Measurements from ENCODE around the gene NPR2.

NPR2 gene

GRCh38 chr9:35760651-35761050 is 30.7 kb upstream of the NPR2 start:
- Histone ChIP-seq H3K9ac (ENCODE audit: low read depth, low read length, poor library complexity, severe bottlenecking) (no peak overlapping the region), H3K4me2 (ENCODE audit: low read depth, low read length, poor library complexity, severe bottlenecking) (peak overlapping the region; percentile 22), H3K79me2 (ENCODE audit: insufficient read depth, low read length) (peaks cover 66% of the 10 kb centered on the region)

DNA sequence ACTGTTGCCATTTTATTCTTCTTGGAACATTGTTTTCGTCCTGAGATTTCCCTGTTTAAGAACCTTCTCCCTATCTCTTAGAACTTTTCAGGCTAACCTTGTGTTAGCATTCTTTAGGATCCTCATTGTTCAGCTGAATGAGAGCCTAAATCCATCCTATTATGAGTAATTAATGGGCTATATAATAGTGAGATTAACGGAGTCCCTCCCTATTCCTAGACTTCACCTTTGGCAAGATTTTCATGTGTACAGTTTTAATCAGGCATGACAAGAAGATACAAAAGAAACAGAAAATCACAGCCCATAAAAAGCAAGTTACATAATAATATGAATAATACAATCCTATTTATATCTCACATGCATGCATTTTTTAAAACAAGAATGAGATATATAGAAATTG is 28.2 kb upstream of the NPR2 start:
- no peaks in the 10 kb centered on the region for H3F3A ChIP-seq (ENCODE audit: low read depth)
- H3K4me1 ChIP-seq (ENCODE audit: insufficient read depth, low read length, poor library complexity, severe bottlenecking): peaks cover 29% of the 10 kb centered on the region
- no peak for TF ChIP-seq EZH2phosphoT487 (IDR thresholded peaks at IDR 0.05; ENCODE audit: borderline replicate concordance)
- TF ChIP-seq, protein P1, sequence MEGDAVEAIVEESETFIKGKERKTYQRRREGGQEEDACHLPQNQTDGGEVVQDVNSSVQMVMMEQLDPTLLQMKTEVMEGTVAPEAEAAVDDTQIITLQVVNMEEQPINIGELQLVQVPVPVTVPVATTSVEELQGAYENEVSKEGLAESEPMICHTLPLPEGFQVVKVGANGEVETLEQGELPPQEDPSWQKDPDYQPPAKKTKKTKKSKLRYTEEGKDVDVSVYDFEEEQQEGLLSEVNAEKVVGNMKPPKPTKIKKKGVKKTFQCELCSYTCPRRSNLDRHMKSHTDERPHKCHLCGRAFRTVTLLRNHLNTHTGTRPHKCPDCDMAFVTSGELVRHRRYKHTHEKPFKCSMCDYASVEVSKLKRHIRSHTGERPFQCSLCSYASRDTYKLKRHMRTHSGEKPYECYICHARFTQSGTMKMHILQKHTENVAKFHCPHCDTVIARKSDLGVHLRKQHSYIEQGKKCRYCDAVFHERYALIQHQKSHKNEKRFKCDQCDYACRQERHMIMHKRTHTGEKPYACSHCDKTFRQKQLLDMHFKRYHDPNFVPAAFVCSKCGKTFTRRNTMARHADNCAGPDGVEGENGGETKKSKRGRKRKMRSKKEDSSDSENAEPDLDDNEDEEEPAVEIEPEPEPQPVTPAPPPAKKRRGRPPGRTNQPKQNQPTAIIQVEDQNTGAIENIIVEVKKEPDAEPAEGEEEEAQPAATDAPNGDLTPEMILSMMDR (conservative IDR thresholded peaks at IDR 0.05; ENCODE audit: low read length): no peak
- no peak overlapping the region for H3K4me2 ChIP-seq (ENCODE audit: low read depth, low read length, poor library complexity, severe bottlenecking)
- H3K36me3 ChIP-seq (ENCODE audit: insufficient read depth, low read length): no peaks in the 10 kb centered on the region
- no peaks in the 10 kb centered on the region for H3K27me3 ChIP-seq (ENCODE audit: insufficient read depth, low read length, poor library complexity, severe bottlenecking)
- no peak overlapping the region for H2AFZ ChIP-seq (ENCODE audit: low read length)
- H3K4me3 ChIP-seq (ENCODE audit: low read length, poor library complexity, severe bottlenecking): no peak overlapping the region
- no peaks in the 10 kb centered on the region for H3K9me2 ChIP-seq (replicated peaks; ENCODE audit: low read depth, low read length)
- H4K20me1 ChIP-seq (ENCODE audit: insufficient read depth, low read length, poor library complexity, severe bottlenecking): peaks cover 22% of the 10 kb centered on the region
- no peaks in the 10 kb centered on the region for H3K9me3 ChIP-seq (ENCODE audit: insufficient read depth, low read depth, low read length)
- H3K9ac ChIP-seq (ENCODE audit: low read depth, low read length, poor library complexity, severe bottlenecking): no peak overlapping the region
- H3K79me2 ChIP-seq (ENCODE audit: insufficient read depth, low read length): peaks cover 65% of the 10 kb centered on the region

More at GRCh38 chr9:35760651-35761050, 30.7 kb upstream of the NPR2 start:
- Histone ChIP-seq H2AFZ (ENCODE audit: low read length) (no peak overlapping the region), H3K4me1 (ENCODE audit: insufficient read depth, low read length, poor library complexity, severe bottlenecking) (peaks cover 44% of the 10 kb centered on the region), H3K9me3 (ENCODE audit: insufficient read depth, low read depth, low read length) (no peaks in the 10 kb centered on the region), H3K36me3 (ENCODE audit: insufficient read depth, low read length) (no peaks in the 10 kb centered on the region), H3K27me3 (ENCODE audit: insufficient read depth, low read length, poor library complexity, severe bottlenecking) (no peaks in the 10 kb centered on the region), H3F3A (ENCODE audit: low read depth) (no peaks in the 10 kb centered on the region), H4K20me1 (ENCODE audit: insufficient read depth, low read length, poor library complexity, severe bottlenecking) (peaks cover 16% of the 10 kb centered on the region), H3K9me2 (replicated peaks; ENCODE audit: low read depth, low read length) (no peaks in the 10 kb centered on the region), H3K4me3 (ENCODE audit: low read length, poor library complexity, severe bottlenecking) (no peak overlapping the region)
- TF ChIP-seq EZH2phosphoT487 (IDR thresholded peaks at IDR 0.05; ENCODE audit: borderline replicate concordance): no peak
- TF ChIP-seq, protein P1 (conservative IDR thresholded peaks at IDR 0.05; ENCODE audit: low read length): no peak

DNA sequence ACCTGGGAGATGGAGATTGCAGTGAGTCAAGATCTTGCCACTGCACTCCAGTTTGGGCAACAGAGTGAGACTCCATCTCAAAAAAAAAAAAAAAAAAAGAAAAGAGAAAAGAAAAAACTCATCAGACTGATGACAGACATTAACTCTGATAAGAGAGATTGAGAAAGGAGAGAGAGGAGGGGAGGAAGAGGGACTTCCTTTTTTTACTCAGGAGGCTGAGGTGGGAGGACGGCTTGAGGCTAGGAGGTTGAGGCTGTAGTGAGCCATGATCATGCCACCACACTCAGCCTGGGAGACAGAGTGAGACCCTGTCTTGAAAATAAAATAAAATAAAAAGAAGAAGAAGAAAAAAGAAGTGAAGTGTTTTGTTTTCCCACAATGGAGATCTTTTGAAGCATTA is 27.6 kb upstream of the NPR2 start:
- H3K79me2 ChIP-seq (ENCODE audit: insufficient read depth, low read length): peaks cover 65% of the 10 kb centered on the region
- H3K4me1 ChIP-seq (ENCODE audit: insufficient read depth, low read length, poor library complexity, severe bottlenecking): peaks cover 23% of the 10 kb centered on the region
- no peaks in the 10 kb centered on the region for H3K9me3 ChIP-seq (ENCODE audit: insufficient read depth, low read depth, low read length)

More for the DNA sequence above, 27.6 kb upstream of the NPR2 start:
- Histone ChIP-seq H3K36me3 (ENCODE audit: insufficient read depth, low read length) (no peaks in the 10 kb centered on the region), H3K4me2 (ENCODE audit: low read depth, low read length, poor library complexity, severe bottlenecking) (no peak overlapping the region), H2AFZ (ENCODE audit: low read length) (no peak overlapping the region), H4K20me1 (ENCODE audit: insufficient read depth, low read length, poor library complexity, severe bottlenecking) (peaks cover 17% of the 10 kb centered on the region), H3K9ac (ENCODE audit: low read depth, low read length, poor library complexity, severe bottlenecking) (no peak overlapping the region), H3F3A (ENCODE audit: low read depth) (no peaks in the 10 kb centered on the region), H3K27me3 (ENCODE audit: insufficient read depth, low read length, poor library complexity, severe bottlenecking) (no peaks in the 10 kb centered on the region), H3K4me3 (ENCODE audit: low read length, poor library complexity, severe bottlenecking) (no peak overlapping the region), H3K9me2 (replicated peaks; ENCODE audit: low read depth, low read length) (no peaks in the 10 kb centered on the region)
- TF ChIP-seq, protein P1 (conservative IDR thresholded peaks at IDR 0.05; ENCODE audit: low read length): no peak
- no peak for TF ChIP-seq EZH2phosphoT487 (IDR thresholded peaks at IDR 0.05; ENCODE audit: borderline replicate concordance)

Measured in Loucy (cell line).